ENCODE measurements around the gene ACAD11.

The ACAD11 gene

GRCh38 chr3:132665230-132665745 lies 5.7 kb upstream of the ACAD11 start:
- Histone ChIP-seq H3K36me3 (ENCODE audit: control insufficient read depth in 2 of 2, insufficient read depth in 2 of 2, low read length in 2 of 2) (peaks cover 5 to 6% of the 10 kb centered on the region in 2 donors), H3K4me1 (ENCODE audit: control insufficient read depth, insufficient read depth, low read length) (peaks cover 11% of the 10 kb centered on the region), H3K27ac (ENCODE audit: low read length) (no peak overlapping the region), H3K4me3 (ENCODE audit: low read length in 2 of 2) (no peak overlapping the region), H3K27me3 (ENCODE audit: control insufficient read depth in 1 of 2, insufficient read depth in 2 of 2, low read length in 2 of 2) (no peaks in the 10 kb centered on the region), H3K9ac (ENCODE audit: low read length in 2 of 2) (no peak overlapping the region), H3K9me3 (ENCODE audit: control insufficient read depth in 2 of 2, low read length in 2 of 2) (no peaks in the 10 kb centered on the region)

GRCh38 chr3:132662212-132662611 lies 2.6 kb upstream of the ACAD11 start:
- peaks cover 4 to 6% of the 10 kb centered on the region in 2 donors for H3K36me3 ChIP-seq (ENCODE audit: control insufficient read depth in 2 of 2, insufficient read depth in 2 of 2, low read length in 2 of 2)
- peaks cover 11% of the 10 kb centered on the region for H3K4me1 ChIP-seq (ENCODE audit: control insufficient read depth, insufficient read depth, low read length)
- H3K4me3 ChIP-seq (ENCODE audit: low read length in 2 of 2), result no peak overlapping the region
- H3K27ac ChIP-seq (ENCODE audit: low read length), result no peak overlapping the region
- no peak overlapping the region for H3K9ac ChIP-seq (ENCODE audit: low read length in 2 of 2)
- no peaks in the 10 kb centered on the region for H3K27me3 ChIP-seq (ENCODE audit: control insufficient read depth in 1 of 2, insufficient read depth in 2 of 2, low read length in 2 of 2)
- H3K9me3 ChIP-seq (ENCODE audit: control insufficient read depth in 2 of 2, low read length in 2 of 2), result no peaks in the 10 kb centered on the region

GRCh38 chr3:132661101-132661500 lies 1.5 kb upstream of the ACAD11 start:
- Histone ChIP-seq H3K9me3 (ENCODE audit: control insufficient read depth in 2 of 2, low read length in 2 of 2) (no peaks in the 10 kb centered on the region), H3K27me3 (ENCODE audit: control insufficient read depth in 1 of 2, insufficient read depth in 2 of 2, low read length in 2 of 2) (no peaks in the 10 kb centered on the region), H3K4me3 (ENCODE audit: low read length in 2 of 2) (peak overlapping the region; percentile 94), H3K9ac (ENCODE audit: low read length in 2 of 2) (peak overlapping the region; percentile 88 to 94), H3K4me1 (ENCODE audit: control insufficient read depth, insufficient read depth, low read length) (peaks cover 11% of the 10 kb centered on the region), H3K27ac (ENCODE audit: low read length) (peak overlapping the region; percentile 91), H3K36me3 (ENCODE audit: control insufficient read depth in 2 of 2, insufficient read depth in 2 of 2, low read length in 2 of 2) (no peaks in the 10 kb centered on the region)

GRCh38 chr3:132660811-132661070 lies 1.1 kb upstream of the ACAD11 start:
- Histone ChIP-seq H3K9ac (ENCODE audit: low read length in 2 of 2) (peak overlapping the region; percentile 88 to 94), H3K27ac (ENCODE audit: low read length) (peak overlapping the region; percentile 91), H3K4me3 (ENCODE audit: low read length in 2 of 2) (peak overlapping the region; percentile 94), H3K36me3 (ENCODE audit: control insufficient read depth in 2 of 2, insufficient read depth in 2 of 2, low read length in 2 of 2) (no peaks in the 10 kb centered on the region), H3K4me1 (ENCODE audit: control insufficient read depth, insufficient read depth, low read length) (peaks cover 11% of the 10 kb centered on the region), H3K27me3 (ENCODE audit: control insufficient read depth in 1 of 2, insufficient read depth in 2 of 2, low read length in 2 of 2) (no peaks in the 10 kb centered on the region), H3K9me3 (ENCODE audit: control insufficient read depth in 2 of 2, low read length in 2 of 2) (no peaks in the 10 kb centered on the region)

- Histone ChIP-seq H3K9me3 (ENCODE audit: control insufficient read depth in 2 of 2, low read length in 2 of 2) (no peaks in the 10 kb centered on the region), H3K9ac (ENCODE audit: low read length in 2 of 2) (peak within 1 kb of the TSS; percentile 88 to 94), H3K27me3 (ENCODE audit: control insufficient read depth in 1 of 2, insufficient read depth in 2 of 2, low read length in 2 of 2) (no peaks in the 10 kb centered on the region), H3K4me3 (ENCODE audit: low read length in 2 of 2) (peak within 1 kb of the TSS; percentile 94), H3K27ac (ENCODE audit: low read length) (peak within 1 kb of the TSS; percentile 91), H3K4me1 (ENCODE audit: control insufficient read depth, insufficient read depth, low read length) (peaks cover 11% of the 10 kb centered on the region), H3K36me3 (ENCODE audit: control insufficient read depth in 2 of 2, insufficient read depth in 2 of 2, low read length in 2 of 2) (peaks cover 0 to 2% of the 10 kb centered on the region in 2 donors)
Measured at GRCh38 chr3:132660052-132660810, 622 bp upstream of the ACAD11 start, which contains the start of gene UBA5. Gene UBA5, plus strand, starts transcription at chr3:132660329. Its CDS starts 209 bp downstream, at chr3:132660538.

- H3K36me3 ChIP-seq (ENCODE audit: control insufficient read depth in 2 of 2, insufficient read depth in 2 of 2, low read length in 2 of 2), result peaks cover 0 to 2% of the 10 kb centered on the region in 2 donors
- peak overlapping the region; percentile 91 for H3K27ac ChIP-seq (ENCODE audit: low read length)
- H3K9ac ChIP-seq (ENCODE audit: low read length in 2 of 2), result peak overlapping the region; percentile 88 to 94
- H3K27me3 ChIP-seq (ENCODE audit: control insufficient read depth in 1 of 2, insufficient read depth in 2 of 2, low read length in 2 of 2), result no peaks in the 10 kb centered on the region
- H3K4me3 ChIP-seq (ENCODE audit: low read length in 2 of 2), result peak overlapping the region; percentile 94
- peaks cover 11% of the 10 kb centered on the region for H3K4me1 ChIP-seq (ENCODE audit: control insufficient read depth, insufficient read depth, low read length)
- H3K9me3 ChIP-seq (ENCODE audit: control insufficient read depth in 2 of 2, low read length in 2 of 2), result no peaks in the 10 kb centered on the region
Measured at GRCh38 chr3:132659000-132659364, 627 bp downstream of the ACAD11 start.

- no peaks in the 10 kb centered on the region for H3K27me3 ChIP-seq (ENCODE audit: control insufficient read depth in 1 of 2, insufficient read depth in 2 of 2, low read length in 2 of 2)
- H3K27ac ChIP-seq (ENCODE audit: low read length), result no peak overlapping the region
- H3K4me3 ChIP-seq (ENCODE audit: low read length in 2 of 2), result peak overlapping the region; percentile 33 to 94
- H3K9ac ChIP-seq (ENCODE audit: low read length in 2 of 2), result peak overlapping the region in 1 of 2 donors; percentile 88
- no peaks in the 10 kb centered on the region for H3K9me3 ChIP-seq (ENCODE audit: control insufficient read depth in 2 of 2, low read length in 2 of 2)
- peaks cover 0 to 2% of the 10 kb centered on the region in 2 donors for H3K36me3 ChIP-seq (ENCODE audit: control insufficient read depth in 2 of 2, insufficient read depth in 2 of 2, low read length in 2 of 2)
- peaks cover 9% of the 10 kb centered on the region for H3K4me1 ChIP-seq (ENCODE audit: control insufficient read depth, insufficient read depth, low read length)
Measured at GRCh38 chr3:132657869-132658747, 1.5 kb downstream of the ACAD11 start.

- Histone ChIP-seq H3K9ac (ENCODE audit: low read length in 2 of 2) (no peak overlapping the region), H3K27ac (ENCODE audit: low read length) (no peak overlapping the region)
Measured at GRCh38 chr3:132655471-132655870, 4.1 kb downstream of the ACAD11 start.

GRCh38 chr3:132654721-132655120 lies 4.9 kb downstream of the ACAD11 start:
- Histone ChIP-seq H3K9ac (ENCODE audit: low read length in 2 of 2) (no peak overlapping the region), H3K4me3 (ENCODE audit: low read length in 2 of 2) (no peak overlapping the region), H3K9me3 (ENCODE audit: control insufficient read depth in 2 of 2, low read length in 2 of 2) (no peaks in the 10 kb centered on the region), H3K27me3 (ENCODE audit: control insufficient read depth in 1 of 2, insufficient read depth in 2 of 2, low read length in 2 of 2) (no peaks in the 10 kb centered on the region), H3K27ac (ENCODE audit: low read length) (no peak overlapping the region), H3K4me1 (ENCODE audit: control insufficient read depth, insufficient read depth, low read length) (no peaks in the 10 kb centered on the region), H3K36me3 (ENCODE audit: control insufficient read depth in 2 of 2, insufficient read depth in 2 of 2, low read length in 2 of 2) (peaks cover 0 to 2% of the 10 kb centered on the region in 2 donors)

More at GRCh38 chr3:132655471-132655870, 4.1 kb downstream of the ACAD11 start:
- Histone ChIP-seq H3K9me3 (ENCODE audit: control insufficient read depth in 2 of 2, low read length in 2 of 2) (no peaks in the 10 kb centered on the region), H3K4me1 (ENCODE audit: control insufficient read depth, insufficient read depth, low read length) (no peaks in the 10 kb centered on the region), H3K4me3 (ENCODE audit: low read length in 2 of 2) (no peak overlapping the region), H3K36me3 (ENCODE audit: control insufficient read depth in 2 of 2, insufficient read depth in 2 of 2, low read length in 2 of 2) (peaks cover 0 to 2% of the 10 kb centered on the region in 2 donors), H3K27me3 (ENCODE audit: control insufficient read depth in 1 of 2, insufficient read depth in 2 of 2, low read length in 2 of 2) (no peaks in the 10 kb centered on the region)

GRCh38 chr3:132654190-132654589 lies 5.4 kb downstream of the ACAD11 start:
- peaks cover 0 to 2% of the 10 kb centered on the region in 2 donors for H3K36me3 ChIP-seq (ENCODE audit: control insufficient read depth in 2 of 2, insufficient read depth in 2 of 2, low read length in 2 of 2)
- no peaks in the 10 kb centered on the region for H3K27me3 ChIP-seq (ENCODE audit: control insufficient read depth in 1 of 2, insufficient read depth in 2 of 2, low read length in 2 of 2)
- no peak overlapping the region for H3K9ac ChIP-seq (ENCODE audit: low read length in 2 of 2)
- H3K4me3 ChIP-seq (ENCODE audit: low read length in 2 of 2), result no peak overlapping the region
- H3K27ac ChIP-seq (ENCODE audit: low read length), result no peak overlapping the region
- H3K9me3 ChIP-seq (ENCODE audit: control insufficient read depth in 2 of 2, low read length in 2 of 2), result no peaks in the 10 kb centered on the region
- H3K4me1 ChIP-seq (ENCODE audit: control insufficient read depth, insufficient read depth, low read length), result no peaks in the 10 kb centered on the region

Data from stomach smooth muscle (tissue), 2 donors.